HCT116 (cell line): ENCODE measurements around the gene NTN3. TPM values are rescaled to one million over a fixed set of nuclear protein-coding genes. Genes with fewer than 3 reads are reported as not detected.
"Not testable (repeated sequence)": the region's sequence is repeated elsewhere in the genome, so short reads cannot be mapped to it uniquely, and the experiment has no call there.

ENCODE experiments used
- ATAC-seq: fragments of 200-7000 bp; cut with Tn5 transposase; 2 replicates; pipeline ENCODE4 v1.9.1; 2020; ENCODE audit warnings: mild to moderate bottlenecking, moderate library complexity
- BruUV-seq: library from RNA; stranded (reverse); fragments of 400-500 nt; replicated peaks from 2 replicates; lab custom pipeline; 2021; lab: Mats Ljungman, UMichigan
- CTCF ChIA-PET: fragments of 300-600 bp; sonication (Branson Sonifier 250); formaldehyde crosslinking; loops from one replicate; lab custom pipeline; 2021; ENCODE audit warnings: antibody characterized with exemption; lab: Charles Lee
- POLR2A ChIA-PET: fragments of 300-600, 350-600 bp; sonication (Branson Sonifier 250); formaldehyde crosslinking; loops from one replicate; lab custom pipeline; 2021; ENCODE audit warnings: antibody characterized with exemption; lab: Charles Lee
- RAD21 ChIA-PET, 2 experiments: fragments of 300-600 bp; sonication (Branson Sonifier 250); formaldehyde crosslinking; loops; one replicate each; lab custom pipeline; 2023; ENCODE audit warnings: low total read pairs in 2 of 2; ENCODE audit not compliant: uncharacterized antibody in 2 of 2, unreplicated experiment in 2 of 2, low non-redundant PET in 1 of 2; lab: Charles Lee
- DNase-seq: peaks from one replicate; pipeline ENCODE4 v3.0.0-alpha.2; 2010; ENCODE audit warnings: low read depth, low spot score
- H2AFZ ChIP-seq: fragments of 200-600 bp; shearing (Covaris generic), sonication (generic); 2 replicates; pipeline ENCODE4 v1.6.1; 2017; ENCODE audit warnings: low read depth, mixed run types, mixed read lengths, antibody characterized with exemption, low read length; ENCODE audit not compliant: poor library complexity, severe bottlenecking
- H3K27ac ChIP-seq: 2 replicates; pipeline ENCODE4 v1.5.1; 2012; ENCODE audit warnings: low read depth, low read length
- H3K27me3 ChIP-seq: fragments of 200-600 bp; sonication (generic); 2 replicates; pipeline ENCODE4 v1.6.1; 2016; ENCODE audit warnings: mixed run types, low read length, mixed read lengths; ENCODE audit not compliant: insufficient read depth
- H3K36me3 ChIP-seq, 2 experiments: fragments of 200-500 bp in 1 of 2; fragments of 200-600 bp in 1 of 2; sonication (Bioruptor generic) in 1 of 2; sonication (generic) in 1 of 2; 2 replicates each; pipeline versions ENCODE4 v1.5.1 to v1.6.1; 2014 to 2016; ENCODE audit warnings: low read length in 2 of 2, inconsistent platforms in 1 of 2, mixed read lengths in 1 of 2, mixed run types in 1 of 2; ENCODE audit not compliant: insufficient read depth in 2 of 2, control insufficient read depth in 1 of 2
- H3K4me1 ChIP-seq, 2 experiments: fragments of 200-600 bp in 1 of 2; sonication (generic) in 1 of 2; 2 replicates each; pipeline versions ENCODE4 v1.5.1 to v1.6.1; 2012 to 2017; ENCODE audit warnings: low read length in 2 of 2, inconsistent platforms in 1 of 2, mild to moderate bottlenecking in 1 of 2, mixed read lengths in 1 of 2, mixed run types in 1 of 2, moderate library complexity in 1 of 2; ENCODE audit not compliant: insufficient read depth in 2 of 2, control insufficient read depth in 1 of 2
- H3K4me2 ChIP-seq: fragments of 200-600 bp; sonication (generic); 2 replicates; pipeline ENCODE4 v1.6.1; 2017; ENCODE audit warnings: mixed run types, low read length, mixed read lengths
- H3K4me3 ChIP-seq, 2 experiments: fragments of 200-600 bp in 1 of 2; sonication (generic) in 1 of 2; replicated peaks in 1 of 2; 2 replicates each; pipeline ENCODE4 v1.5.1; 2011 to 2016; ENCODE audit warnings: low read length in 2 of 2, control low read depth in 1 of 2, low read depth in 1 of 2, mild to moderate bottlenecking in 1 of 2, mixed read lengths in 1 of 2, mixed run types in 1 of 2
- H3K79me2 ChIP-seq: fragments of 200-600 bp; sonication (generic); 2 replicates; pipeline ENCODE4 v1.6.1; 2017; ENCODE audit warnings: mild to moderate bottlenecking, mixed run types, low read length, moderate library complexity, mixed read lengths; ENCODE audit not compliant: insufficient read depth
- H3K9ac ChIP-seq: fragments of 200-600 bp; sonication (generic); 2 replicates; pipeline ENCODE4 v1.6.1; 2016; ENCODE audit warnings: low read length, mixed read lengths
- H3K9me2 ChIP-seq: fragments of 200-600 bp; sonication (generic), shearing (Covaris generic); 2 replicates; pipeline ENCODE4 v1.6.1; 2017; ENCODE audit warnings: mixed run types, mild to moderate bottlenecking, moderate library complexity; ENCODE audit not compliant: insufficient read depth
- H3K9me3 ChIP-seq, 2 experiments: fragments of 200-500 bp in 1 of 2; fragments of 200-600 bp in 1 of 2; sonication (Bioruptor generic) in 1 of 2; sonication (generic) in 1 of 2; 2 replicates each; pipeline ENCODE4 v1.6.1; 2014 to 2017; ENCODE audit warnings: low read length in 2 of 2, mixed read lengths in 2 of 2, inconsistent platforms in 1 of 2, low read depth in 1 of 2, mild to moderate bottlenecking in 1 of 2, mixed run types in 1 of 2, moderate library complexity in 1 of 2; ENCODE audit not compliant: control insufficient read depth in 1 of 2, insufficient read depth in 1 of 2
- H4K20me1 ChIP-seq: fragments of 200-600 bp; sonication (generic), shearing (Covaris generic); 2 replicates; pipeline ENCODE4 v1.6.1; 2017; ENCODE audit warnings: mixed run types, mild to moderate bottlenecking, moderate library complexity; ENCODE audit not compliant: insufficient read depth
- CBX3 ChIP-seq: IDR thresholded peaks from 2 replicates; pipeline ENCODE4 v1.6.1; 2012; ENCODE audit warnings: low read depth
- CEBPB ChIP-seq: IDR thresholded peaks from 2 replicates; pipeline ENCODE4 v1.6.1; 2012; ENCODE audit warnings: low read depth
- CTCF ChIP-seq, 3 experiments: fragments of 200-600 bp in 1 of 3; sonication (generic) in 1 of 3; IDR thresholded peaks in 2 of 3; conservative IDR thresholded peaks in 1 of 3; 2 replicates each; pipeline ENCODE4 v1.5.1; 2012 to 2017; ENCODE audit warnings: low read depth in 2 of 3, low read length in 2 of 3, antibody characterized with exemption in 1 of 3, borderline replicate concordance in 1 of 3, control low read depth in 1 of 3, mild to moderate bottlenecking in 1 of 3, mixed read lengths in 1 of 3, mixed run types in 1 of 3, moderate library complexity in 1 of 3; ENCODE audit not compliant: insufficient read depth in 1 of 3
- EGR1 ChIP-seq: IDR thresholded peaks from 2 replicates; pipeline ENCODE4 v1.6.1; 2012; ENCODE audit warnings: low read depth
- ELF1 ChIP-seq: IDR thresholded peaks from 2 replicates; pipeline ENCODE4 v1.6.1; 2012; ENCODE audit warnings: low read depth, borderline replicate concordance
- EZH2 ChIP-seq: fragments of 200-600 bp; sonication (generic); IDR thresholded peaks from 2 replicates; pipeline ENCODE4 v1.6.1; 2017; ENCODE audit warnings: antibody characterized with exemption, mixed run types
- EZH2phosphoT487 ChIP-seq: fragments of 200-600 bp; IDR thresholded peaks from 2 replicates; pipeline ENCODE4 v1.6.1; 2018; ENCODE audit warnings: antibody characterized with exemption, borderline replicate concordance
- FOSL1 ChIP-seq: IDR thresholded peaks from 2 replicates; pipeline ENCODE4 v1.6.1; 2012; ENCODE audit warnings: low read depth
- JUND ChIP-seq: IDR thresholded peaks from 2 replicates; pipeline ENCODE4 v1.6.1; 2012
- POLR2A ChIP-seq: IDR thresholded peaks from 2 replicates; pipeline ENCODE4 v1.7.0; 2011; ENCODE audit warnings: borderline replicate concordance; ENCODE audit not compliant: insufficient read depth, insufficient read length; ENCODE audit errors: extremely low read depth
- RAD21 ChIP-seq: IDR thresholded peaks from 2 replicates; pipeline ENCODE4 v1.6.1; 2012; ENCODE audit warnings: low read depth, mild to moderate bottlenecking
- SIN3A ChIP-seq: IDR thresholded peaks from 2 replicates; pipeline ENCODE4 v1.6.1; 2012; ENCODE audit warnings: low read depth
- SP1 ChIP-seq: IDR thresholded peaks from 2 replicates; pipeline ENCODE4 v1.6.1; 2012; ENCODE audit warnings: low read depth
- TCF7L2 ChIP-seq: IDR thresholded peaks from 2 replicates; pipeline ENCODE4 v1.7.0; 2011; ENCODE audit warnings: borderline replicate concordance, inconsistent platforms; ENCODE audit not compliant: insufficient read depth, insufficient read length; ENCODE audit errors: extremely low read depth
- ZFX ChIP-seq: fragments of 450-650 bp; IDR thresholded peaks from 2 replicates; pipeline ENCODE4 v1.6.1; 2017
- intact Hi-C: fragments of 100-400 bp; cut with micrococcal nuclease; formaldehyde crosslinking; loops from 2 replicates; pipeline ENCODE4 v1.10.0; 2022
- total RNA-seq: library from RNA; stranded (reverse); gene quantifications from one replicate; pipeline ENCODE4 v1.2.1, GENCODE V29; 2021; ENCODE audit not compliant: unreplicated experiment
- TF ChIP-seq, protein P1 (sequence below): IDR thresholded peaks from 2 replicates; pipeline ENCODE4 v1.6.1; 2012
- TF ChIP-seq, protein P2 (sequence below): IDR thresholded peaks from 2 replicates; pipeline ENCODE4 v1.6.1; 2012

NTN3 gene
- total RNA-seq, 1 experiment from 2014 or later = 0.30 TPM

- intact Hi-C loops = no loop called here
- BruUV-seq = no TSS peak
- H4K20me1 ChIP-seq = no peaks in the 10 kb centered on the region
- no peaks in the 10 kb centered on the region for H3K36me3 ChIP-seq
- no peak for TF ChIP-seq TCF7L2
- no peak for TF ChIP-seq SIN3A
- TF ChIP-seq, protein P1, sequence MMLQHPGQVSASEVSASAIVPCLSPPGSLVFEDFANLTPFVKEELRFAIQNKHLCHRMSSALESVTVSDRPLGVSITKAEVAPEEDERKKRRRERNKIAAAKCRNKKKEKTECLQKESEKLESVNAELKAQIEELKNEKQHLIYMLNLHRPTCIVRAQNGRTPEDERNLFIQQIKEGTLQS = no peak
- no peak for TF ChIP-seq RAD21
- no peak for TF ChIP-seq EZH2phosphoT487
- TF ChIP-seq EGR1 = no peak
- no peak for TF ChIP-seq CBX3
- TF ChIP-seq CTCF (IDR thresholded peaks at IDR 0.05 in 2 of 3, conservative IDR thresholded peaks at IDR 0.05 in 1 of 3; ENCODE audit: borderline replicate concordance in 1 of 3, insufficient read depth in 1 of 3, low read depth in 2 of 3, low read length in 2 of 3) = no peak
- TF ChIP-seq FOSL1 = no peak
- TF ChIP-seq ZFX = no peak
- TF ChIP-seq POLR2A = no peak
- no peak for TF ChIP-seq SP1
- TF ChIP-seq EZH2 = no peak
- TF ChIP-seq, protein P2, sequence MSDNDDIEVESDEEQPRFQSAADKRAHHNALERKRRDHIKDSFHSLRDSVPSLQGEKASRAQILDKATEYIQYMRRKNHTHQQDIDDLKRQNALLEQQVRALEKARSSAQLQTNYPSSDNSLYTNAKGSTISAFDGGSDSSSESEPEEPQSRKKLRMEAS = no peak
- no peak for TF ChIP-seq JUND
- no peak for TF ChIP-seq ELF1
- no peak for TF ChIP-seq CEBPB
- TF ChIP-seq, all 23 proteins: peak for 0
- no peak overlapping the region for H3K27ac ChIP-seq
- H3K27me3 ChIP-seq = no peaks in the 10 kb centered on the region
- CTCF ChIA-PET = no interaction called here
- H3K4me1 ChIP-seq = peaks cover 9 to 19% of the 10 kb centered on the region in 2 experiments
- no peak overlapping the region for H3K4me3 ChIP-seq
- no peaks in the 10 kb centered on the region for H3K9me2 ChIP-seq
- no peak overlapping the region for H2AFZ ChIP-seq
- H3K79me2 ChIP-seq = peaks cover 42% of the 10 kb centered on the region; the same call in 1 of the 2 replicates
- POLR2A ChIA-PET = no interaction called here
- no peaks in the 10 kb centered on the region for H3K9me3 ChIP-seq
- DNase-seq (no peak), ATAC-seq (no peak)
- no peak overlapping the region for H3K9ac ChIP-seq
- H3K4me2 ChIP-seq = no peak overlapping the region
- RAD21 ChIA-PET = no interaction called here
These were observed 7.2 kb downstream of the NTN3 start for GRCh38 chr16:2478279-2478678.

DNA sequence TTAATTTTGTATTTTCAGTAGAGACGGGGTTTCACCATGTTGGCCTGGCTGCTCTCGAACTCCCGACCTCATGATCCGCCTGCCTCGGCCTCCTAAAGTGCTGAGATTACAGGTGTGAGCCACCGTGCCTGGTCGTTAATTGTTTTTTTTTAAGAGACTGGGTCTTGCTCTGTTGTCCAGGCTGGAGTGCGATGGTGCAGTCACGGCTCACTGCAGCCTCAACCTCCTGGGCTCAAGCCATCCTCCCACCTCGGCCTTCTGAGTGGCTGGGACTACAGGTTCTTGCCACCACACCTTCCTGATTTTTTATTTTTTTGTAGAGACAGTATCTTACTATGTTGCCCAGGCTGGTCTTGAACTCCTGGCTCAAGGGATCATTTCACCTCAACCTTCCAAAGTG lies 8.9 kb downstream of the NTN3 start:
- H3K27ac ChIP-seq, H3K9me2 ChIP-seq, RAD21 ChIA-PET, CTCF ChIA-PET, H4K20me1 ChIP-seq, H2AFZ ChIP-seq, POLR2A ChIA-PET, H3K4me3 ChIP-seq, H3K9me3 ChIP-seq, BruUV-seq, ATAC-seq, H3K36me3 ChIP-seq, H3K4me2 ChIP-seq, H3K4me1 ChIP-seq, H3K9ac ChIP-seq, intact Hi-C loops, DNase-seq, H3K27me3 ChIP-seq: not testable (repeated sequence)
- H3K79me2 ChIP-seq = peaks cover 39% of the 10 kb centered on the region; the same call in 1 of the 2 replicates
